ENCODE results near the gene NDUFA13.

The NDUFA13 gene

DNA sequence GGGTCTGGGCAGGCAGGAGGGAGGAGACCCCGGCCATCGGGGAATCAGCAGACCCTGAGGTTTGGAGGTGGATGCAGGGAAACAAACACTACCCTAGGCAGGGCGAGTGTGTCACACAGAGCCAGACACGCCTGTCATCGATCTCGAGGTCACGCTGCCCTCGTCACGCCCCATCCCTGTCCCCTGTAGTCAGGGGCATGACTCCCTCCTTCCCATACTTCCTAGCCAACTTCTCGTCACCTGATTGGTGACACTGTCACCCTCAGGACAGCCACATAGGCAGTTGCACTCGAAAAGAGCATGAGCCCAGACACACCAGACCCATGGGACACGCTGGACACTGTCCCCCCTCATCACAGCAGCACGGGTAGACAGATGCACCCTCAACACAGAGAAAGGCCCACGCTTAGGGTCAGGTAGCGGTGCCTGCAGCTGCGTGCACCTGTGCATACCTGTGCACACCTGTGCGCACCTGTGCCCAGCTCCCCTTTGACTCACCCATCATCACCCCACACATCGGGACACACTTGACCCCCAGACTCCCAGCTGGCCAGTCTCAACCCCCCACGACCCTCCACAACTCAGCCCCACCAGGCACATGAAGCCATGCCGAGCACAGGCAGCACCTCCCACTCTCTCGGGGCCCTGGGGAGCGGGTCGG lies 33.9 kb downstream of the NDUFA13 start:
- DNase-seq: no peak

DNA sequence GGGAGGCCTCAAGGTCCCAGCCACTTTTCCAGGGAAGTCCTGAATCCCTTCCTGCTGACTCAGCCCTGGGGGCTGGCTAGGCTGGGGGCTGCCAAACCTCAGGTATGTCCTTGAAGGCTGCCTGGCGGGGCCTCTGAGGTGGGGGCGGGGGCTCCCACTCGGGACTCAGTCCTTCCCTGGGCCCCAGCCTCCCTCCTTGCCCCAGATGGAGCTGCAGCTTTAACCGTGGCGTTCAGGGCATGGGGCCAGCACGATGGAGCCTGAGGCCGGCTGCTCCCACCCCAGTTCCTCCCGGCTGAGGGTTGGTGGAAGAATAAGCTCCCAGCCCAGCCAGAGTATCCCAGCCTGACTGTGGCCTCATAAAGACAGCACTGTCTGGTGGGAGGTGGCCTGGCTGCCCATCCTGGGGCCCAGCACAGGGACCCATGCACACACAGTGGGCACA lies 34.5 kb downstream of the NDUFA13 start:
- peak; percentile 84 for DNase-seq

DNA sequence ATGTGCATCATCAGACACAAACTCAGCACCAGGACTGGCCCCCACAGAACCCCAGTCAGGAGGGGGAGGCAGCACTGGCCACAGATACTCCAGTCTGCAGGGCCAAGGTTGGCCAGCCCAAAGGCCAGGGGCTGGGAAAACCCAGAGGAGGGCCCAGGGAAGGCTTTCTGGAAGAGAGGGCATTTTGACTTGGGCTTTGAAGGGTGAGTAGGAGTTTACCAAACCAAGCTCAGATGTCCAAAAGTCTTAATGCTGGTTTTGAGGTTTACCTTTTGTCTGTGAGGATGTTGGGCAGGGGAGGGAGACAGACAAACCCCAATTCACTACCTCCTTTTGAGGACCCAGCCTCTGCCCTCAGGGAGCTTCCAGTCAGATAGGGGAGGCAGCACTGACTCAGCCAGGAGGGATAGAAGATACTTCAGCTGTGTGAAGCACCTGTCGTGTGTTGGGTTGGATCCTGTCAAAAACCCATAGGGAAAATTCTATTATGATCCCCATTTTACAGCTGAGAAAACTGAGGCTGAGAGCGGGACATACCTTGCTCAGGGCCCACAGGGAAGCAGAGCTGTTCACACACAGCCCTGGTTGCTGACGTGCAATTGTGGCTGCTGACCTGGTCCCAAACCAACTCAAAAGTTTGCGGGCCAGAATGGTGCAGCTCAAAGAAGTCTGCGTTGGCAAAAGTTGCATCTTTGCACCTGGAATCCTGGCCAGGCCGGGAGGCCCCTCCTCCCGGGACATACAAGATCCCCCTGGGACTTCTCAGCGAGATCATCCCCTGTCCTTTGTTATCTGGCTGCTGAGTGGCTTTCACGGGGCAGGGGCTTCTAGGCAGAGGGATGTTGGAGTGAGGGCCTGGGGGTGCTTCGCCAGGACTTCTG lies 35.2 kb downstream of the NDUFA13 start:
- DNase-seq: no peak

GRCh38 chr19:19551853-19552192 lies 35.8 kb downstream of the NDUFA13 start:
- DNase-seq: no peak

GRCh38 chr19:19552798-19553197 lies 36.8 kb downstream of the NDUFA13 start:
- peak; percentile 80 for DNase-seq

- no peak for DNase-seq
These were observed 37.6 kb downstream of the NDUFA13 start for GRCh38 chr19:19553670-19554069.

DNA sequence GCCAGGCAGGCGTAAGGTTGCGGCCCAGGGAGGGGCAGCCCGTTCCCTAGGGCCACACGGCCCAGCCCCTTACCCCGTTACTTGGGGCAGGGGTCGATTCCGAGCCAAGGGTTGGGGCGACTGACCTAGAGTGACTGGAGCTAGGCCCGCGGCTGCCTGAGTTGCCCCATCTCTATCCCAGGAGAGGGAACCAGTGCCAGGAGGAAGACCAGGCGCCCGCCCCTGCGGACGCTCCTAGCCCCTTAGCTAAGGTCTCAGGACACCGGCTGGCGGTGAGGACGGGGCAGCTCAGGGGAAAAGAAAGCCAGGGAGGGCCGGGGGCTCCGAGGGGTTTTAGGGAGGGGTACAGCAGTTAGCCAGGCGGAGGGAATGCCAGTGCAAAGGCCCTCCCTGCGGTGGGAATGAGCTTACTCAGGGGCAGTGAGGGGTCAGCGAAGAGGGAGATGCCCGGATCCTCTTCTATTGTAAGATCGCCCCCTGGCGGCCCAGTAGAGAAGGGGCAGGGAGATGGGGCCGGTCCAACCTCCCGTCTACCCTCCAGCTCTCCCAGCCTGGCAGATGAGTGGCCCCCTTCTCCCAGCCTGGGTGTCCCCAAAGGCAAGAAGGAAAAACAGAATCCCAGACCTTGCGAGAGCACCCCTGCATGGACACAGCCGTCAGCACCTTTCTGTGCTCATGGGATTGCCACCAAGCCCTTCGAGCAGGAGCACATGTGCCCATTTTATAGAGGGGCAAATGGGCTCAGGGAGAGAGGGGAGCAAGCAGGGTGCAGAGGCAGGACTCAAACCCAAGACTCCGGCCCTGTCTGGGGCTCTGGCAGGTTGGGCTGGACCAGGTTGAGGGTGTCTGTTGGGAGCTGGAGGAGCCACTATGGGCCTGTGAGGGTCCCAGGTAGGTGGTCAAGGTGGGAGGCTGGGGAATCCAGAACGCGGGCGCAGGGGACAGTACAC lies 38.3 kb downstream of the NDUFA13 start:
- peak; percentile 80 for DNase-seq

DNA sequence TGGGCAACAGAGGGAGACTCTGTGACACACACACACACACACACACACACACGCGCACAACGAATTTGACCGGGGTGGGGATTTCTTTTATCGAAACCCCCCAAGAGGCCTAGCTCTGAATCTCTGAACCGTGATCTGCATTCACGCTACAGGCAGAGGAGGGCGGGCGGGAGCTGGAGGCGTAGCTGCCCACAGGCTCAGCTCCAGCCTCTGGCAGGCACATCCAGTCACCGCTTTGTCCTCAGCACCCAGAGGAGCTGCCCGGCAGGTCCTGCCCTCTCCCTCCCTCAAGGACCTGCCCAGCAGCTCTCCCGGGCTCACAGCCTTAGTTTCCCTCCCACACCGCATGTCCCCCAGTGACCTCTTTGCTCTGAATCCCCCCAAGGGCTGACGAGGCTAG lies 42.0 kb downstream of the NDUFA13 start:
- DNase-seq: peak; percentile 44

DNA sequence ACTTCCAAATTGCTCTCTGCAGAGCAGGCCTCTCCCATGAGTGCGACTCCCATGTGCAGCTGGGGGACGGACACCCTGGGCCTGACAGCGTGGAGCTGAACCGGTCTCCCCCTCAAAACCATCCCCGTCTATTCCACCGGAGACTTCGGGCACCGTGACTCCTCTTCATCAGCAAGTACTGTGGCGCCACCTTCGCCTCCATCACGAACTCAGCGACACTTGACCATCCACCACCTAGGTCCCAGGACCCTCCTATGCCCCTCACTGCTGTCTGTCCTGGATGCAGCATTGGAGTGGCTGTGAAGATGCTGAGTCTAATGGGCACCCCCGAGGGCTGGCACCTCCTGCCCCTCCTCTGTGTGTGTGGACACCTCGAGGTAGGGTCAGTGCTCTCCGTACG lies 42.6 kb downstream of the NDUFA13 start:
- peak; percentile 49 for DNase-seq

GRCh38 chr19:19559931-19560330 lies 43.9 kb downstream of the NDUFA13 start:
- DNase-seq: no peak

- no peak for DNase-seq
These were observed 46.1 kb downstream of the NDUFA13 start for GRCh38 chr19:19561946-19562664.

DNA sequence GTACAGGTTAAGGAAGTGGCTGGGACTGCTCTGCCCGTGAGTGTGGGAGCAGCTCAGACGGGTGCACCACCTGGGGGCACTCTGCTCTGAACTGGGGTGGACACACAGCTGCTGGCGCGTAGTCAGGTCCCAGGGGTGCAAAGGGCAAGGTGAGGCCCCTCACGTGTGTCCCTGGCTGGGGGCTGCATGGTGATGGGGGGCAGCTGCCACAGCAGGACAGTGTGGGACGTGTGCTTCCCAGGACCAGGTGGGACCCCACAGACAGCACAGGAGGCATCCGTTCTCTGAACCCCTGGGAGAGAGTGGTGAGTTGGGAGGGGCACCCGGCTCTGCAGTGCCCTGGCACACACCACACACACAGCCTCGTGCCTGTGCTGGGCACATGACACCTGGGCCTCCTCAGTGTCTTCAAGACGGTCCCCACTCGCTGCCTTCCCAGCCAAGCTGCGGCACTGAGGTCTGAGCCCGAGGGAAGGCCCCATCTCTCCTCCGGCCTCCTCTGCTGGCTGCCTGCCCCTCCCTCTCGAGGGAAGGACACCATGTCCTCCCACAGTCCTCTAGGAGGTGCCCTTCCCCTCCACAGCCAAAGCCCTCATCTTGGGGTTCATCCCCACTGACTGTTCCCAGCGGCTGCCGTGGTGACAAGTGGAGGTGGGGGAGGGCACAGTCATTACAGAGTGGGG lies 46.8 kb downstream of the NDUFA13 start:
- DNase-seq: peak; percentile 41

DNA sequence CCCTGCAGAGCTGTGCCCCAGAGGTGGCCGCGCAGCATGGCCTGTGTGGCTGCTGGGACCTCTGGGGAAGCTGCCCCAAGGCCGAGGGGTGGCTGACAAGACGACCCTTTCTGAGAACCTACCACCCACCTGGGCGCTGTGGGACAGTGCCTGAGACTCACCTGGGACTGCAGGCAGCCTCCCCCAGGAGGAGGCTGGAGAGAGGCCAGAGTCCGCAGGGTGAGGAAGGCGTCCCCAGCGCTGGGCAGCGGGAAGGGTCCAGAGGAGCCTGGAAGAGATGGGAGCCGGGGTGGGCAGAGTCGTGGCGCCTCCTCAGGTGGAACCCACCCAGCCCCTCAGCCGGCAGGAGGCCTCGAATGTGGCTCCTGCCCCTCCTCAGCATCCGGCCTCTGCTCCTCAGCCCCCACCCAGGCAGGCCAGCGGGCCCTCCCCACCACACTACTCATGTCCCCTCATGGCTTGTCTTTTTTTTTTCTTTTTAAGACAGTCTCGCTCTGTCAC lies 47.4 kb downstream of the NDUFA13 start:
- peak; percentile 52 for DNase-seq

DNA sequence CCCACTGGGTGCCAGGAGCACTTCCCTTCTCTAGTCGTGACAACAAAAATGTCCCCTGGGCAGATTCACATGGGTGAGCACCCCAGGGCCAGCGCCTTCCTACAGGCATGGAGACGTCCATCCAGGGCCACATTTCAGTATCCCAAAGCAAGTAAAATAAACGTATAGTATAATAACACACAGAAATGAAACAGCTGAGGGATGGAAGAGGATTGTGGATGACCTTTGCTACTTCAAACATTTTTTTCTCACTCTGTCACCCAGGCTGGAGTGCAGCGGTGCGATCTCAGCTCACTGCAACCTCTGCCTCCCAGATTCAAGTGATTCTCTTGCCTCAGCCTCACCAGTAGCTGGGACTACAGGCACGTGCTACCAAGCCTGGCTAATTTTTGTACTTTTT lies 50.3 kb downstream of the NDUFA13 start:
- DNase-seq: no peak

GRCh38 chr19:19567391-19567790 lies 51.4 kb downstream of the NDUFA13 start:
- DNase-seq: no peak

GRCh38 chr19:19568802-19569756 lies 53.1 kb downstream of the NDUFA13 start:
- DNase-seq: no peak

DNA sequence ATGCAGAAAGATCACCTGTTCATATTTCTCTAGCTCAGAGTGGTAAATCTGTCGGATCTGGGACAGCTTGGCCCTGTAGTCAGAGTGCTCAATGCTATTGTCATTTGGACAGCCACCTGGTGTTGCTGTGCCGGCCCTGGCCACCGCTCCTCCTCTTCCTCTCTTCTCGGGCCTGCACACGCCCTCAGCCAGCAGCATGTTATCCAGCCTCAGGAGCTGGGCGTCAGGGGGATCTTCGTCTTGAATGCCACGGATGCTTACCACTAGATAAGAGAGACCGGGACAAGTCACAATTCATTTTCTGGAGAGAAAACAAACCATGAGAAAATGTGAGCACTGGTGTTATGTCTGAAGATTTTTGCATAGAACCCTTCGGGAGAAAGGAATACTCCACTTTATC lies 54.5 kb downstream of the NDUFA13 start:
- DNase-seq: no peak

- no peak for DNase-seq
These were observed 55.2 kb downstream of the NDUFA13 start for GRCh38 chr19:19571071-19571786.

- DNase-seq: no peak
These were observed 59.4 kb downstream of the NDUFA13 start for GRCh38 chr19:19575411-19575810.
